ENCODE results near the gene C6orf89.

The C6orf89 gene

GRCh38 chr6:36970892-36971842 is 85.4 kb downstream of the C6orf89 start:
- DNase-seq = no peak

- DNase-seq = no peak
Measured at GRCh38 chr6:36971921-36972673, 86.3 kb downstream of the C6orf89 start.

GRCh38 chr6:36973190-36973589 is 87.4 kb downstream of the C6orf89 start:
- no peak for DNase-seq

GRCh38 chr6:36973647-36974046 is 87.9 kb downstream of the C6orf89 start:
- DNase-seq = no peak

- DNase-seq = no peak
Measured at GRCh38 chr6:36975231-36976006, 89.7 kb downstream of the C6orf89 start.

- DNase-seq = no peak
Measured at GRCh38 chr6:36976007-36976264, 90.2 kb downstream of the C6orf89 start.

- no peak for DNase-seq
Measured at GRCh38 chr6:36976509-36976908, 90.8 kb downstream of the C6orf89 start.

- no peak for DNase-seq
Measured at GRCh38 chr6:36976931-36977330, 91.2 kb downstream of the C6orf89 start.

- no peak for DNase-seq
Measured at GRCh38 chr6:36977470-36977941, 91.8 kb downstream of the C6orf89 start.

Data from stimulated activated CD4-positive, alpha-beta T cell treated with anti-CD3 and anti-CD28 coated beads, Interleukin-12 subunit alpha, Interleukin-12 subunit beta, amount 100 ng/mL, for 4 hours (primary cell).